Bronchial epithelial cell (primary cell): ENCODE data around the gene TBC1D10A. TPM values are rescaled to one million over a fixed set of nuclear protein-coding genes. Genes with fewer than 3 reads are reported as not detected.

ENCODE experiments used
- DNase-seq: peaks from one replicate; pipeline ENCODE4 v3.0.0-alpha.2; 2010; ENCODE audit warnings: low read depth
- FAIRE-seq: peaks from 2 replicates; lab custom pipeline; 2011; peaks lifted over from hg19 to GRCh38; lab: Jason Lieb, UNC
- H3K27me3 ChIP-seq: 2 replicates; pipeline ENCODE4 v1.5.1; 2011; ENCODE audit warnings: low read length; ENCODE audit not compliant: control insufficient read depth, insufficient read depth
- H3K36me3 ChIP-seq: 2 replicates; pipeline ENCODE4 v1.5.1; 2011; ENCODE audit warnings: low read length; ENCODE audit not compliant: control insufficient read depth, insufficient read depth
- H3K4me3 ChIP-seq: 2 replicates; pipeline ENCODE4 v1.5.1; 2011; ENCODE audit warnings: mild to moderate bottlenecking, low read depth, low read length, control low read depth
- total RNA-seq: library from RNA; depleted of rRNA; stranded (reverse); fragments of >200 nt; gene quantifications from 2 replicates; pipeline ENCODE4 v1.2.1, GENCODE V29; 2014
- TF ChIP-seq, protein P1 (sequence below): IDR thresholded peaks from 2 replicates; pipeline ENCODE4 v1.5.1; 2011; ENCODE audit warnings: mild to moderate bottlenecking, moderate library complexity, low read length, control low read depth, inconsistent platforms; ENCODE audit not compliant: insufficient read depth, severe bottlenecking

TBC1D10A gene
- total RNA-seq, 1 donor from 2014 or later = 6.6 TPM

DNA sequence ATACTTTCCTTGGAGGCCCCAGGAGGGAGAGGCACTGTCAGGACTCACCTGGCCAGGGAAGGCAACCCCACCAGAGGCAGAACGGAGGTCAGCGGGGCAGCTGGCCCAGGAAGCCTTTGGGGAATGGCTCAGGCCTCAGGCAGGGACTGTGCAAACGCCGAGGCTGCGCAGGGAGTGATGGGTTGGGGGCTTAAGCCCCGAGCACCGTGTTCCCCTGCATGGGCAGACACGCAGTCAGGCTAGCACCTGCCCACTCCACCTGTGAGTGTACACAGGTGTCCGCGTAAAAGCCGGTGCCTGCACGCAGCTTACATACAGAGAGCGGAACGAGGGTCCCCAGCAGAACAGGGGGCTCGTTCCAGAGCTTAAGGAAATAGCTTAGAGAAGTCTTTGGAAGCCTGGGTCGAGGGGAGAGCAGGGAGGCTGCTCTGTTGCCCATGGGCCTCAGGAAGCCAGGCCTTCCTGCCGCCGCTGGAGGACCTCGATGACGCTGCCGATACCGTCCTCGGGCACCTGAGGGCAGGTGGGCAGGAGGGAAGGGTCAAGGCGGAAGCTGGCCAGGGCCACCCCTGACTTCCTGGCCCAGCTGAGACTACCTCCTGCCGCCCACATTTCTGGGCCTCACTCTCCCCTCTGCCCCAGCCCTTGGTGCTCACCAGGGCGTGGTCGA is 41.4 kb downstream of the TBC1D10A start:
- Histone ChIP-seq H3K27me3 (peaks cover 2% of the 10 kb centered on the region), H3K36me3 (peaks cover 1% of the 10 kb centered on the region), H3K4me3 (no peak overlapping the region)
- DNase-seq (no peak), FAIRE-seq (no peak)
- TF ChIP-seq, protein P1, sequence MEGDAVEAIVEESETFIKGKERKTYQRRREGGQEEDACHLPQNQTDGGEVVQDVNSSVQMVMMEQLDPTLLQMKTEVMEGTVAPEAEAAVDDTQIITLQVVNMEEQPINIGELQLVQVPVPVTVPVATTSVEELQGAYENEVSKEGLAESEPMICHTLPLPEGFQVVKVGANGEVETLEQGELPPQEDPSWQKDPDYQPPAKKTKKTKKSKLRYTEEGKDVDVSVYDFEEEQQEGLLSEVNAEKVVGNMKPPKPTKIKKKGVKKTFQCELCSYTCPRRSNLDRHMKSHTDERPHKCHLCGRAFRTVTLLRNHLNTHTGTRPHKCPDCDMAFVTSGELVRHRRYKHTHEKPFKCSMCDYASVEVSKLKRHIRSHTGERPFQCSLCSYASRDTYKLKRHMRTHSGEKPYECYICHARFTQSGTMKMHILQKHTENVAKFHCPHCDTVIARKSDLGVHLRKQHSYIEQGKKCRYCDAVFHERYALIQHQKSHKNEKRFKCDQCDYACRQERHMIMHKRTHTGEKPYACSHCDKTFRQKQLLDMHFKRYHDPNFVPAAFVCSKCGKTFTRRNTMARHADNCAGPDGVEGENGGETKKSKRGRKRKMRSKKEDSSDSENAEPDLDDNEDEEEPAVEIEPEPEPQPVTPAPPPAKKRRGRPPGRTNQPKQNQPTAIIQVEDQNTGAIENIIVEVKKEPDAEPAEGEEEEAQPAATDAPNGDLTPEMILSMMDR = no peak

DNA sequence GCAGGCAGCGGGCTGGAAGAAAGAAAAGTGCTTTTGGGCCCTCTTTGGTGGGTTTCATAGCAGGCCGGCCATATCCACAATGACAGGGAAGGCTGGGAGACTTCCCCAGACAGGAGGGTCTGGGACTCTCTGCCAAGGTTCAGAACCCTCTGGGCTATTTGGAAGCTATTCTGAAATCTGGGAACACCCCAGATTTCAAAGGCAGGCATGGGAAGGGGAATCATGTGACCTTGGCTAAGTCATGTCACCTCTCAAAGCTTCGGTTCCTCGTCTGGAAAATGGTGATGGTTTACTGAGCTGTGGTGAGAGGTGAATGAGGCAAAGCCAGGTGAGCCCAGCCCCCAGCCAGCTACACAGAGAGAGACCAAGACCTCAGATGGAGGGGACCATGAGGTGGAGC is 42.1 kb downstream of the TBC1D10A start:
- DNase-seq = no peak
- H3K27me3 ChIP-seq = peaks cover 2% of the 10 kb centered on the region
- TF ChIP-seq, protein P1 = no peak
- H3K4me3 ChIP-seq = no peak overlapping the region
- FAIRE-seq = no peak
- H3K36me3 ChIP-seq = peaks cover 1% of the 10 kb centered on the region

DNA sequence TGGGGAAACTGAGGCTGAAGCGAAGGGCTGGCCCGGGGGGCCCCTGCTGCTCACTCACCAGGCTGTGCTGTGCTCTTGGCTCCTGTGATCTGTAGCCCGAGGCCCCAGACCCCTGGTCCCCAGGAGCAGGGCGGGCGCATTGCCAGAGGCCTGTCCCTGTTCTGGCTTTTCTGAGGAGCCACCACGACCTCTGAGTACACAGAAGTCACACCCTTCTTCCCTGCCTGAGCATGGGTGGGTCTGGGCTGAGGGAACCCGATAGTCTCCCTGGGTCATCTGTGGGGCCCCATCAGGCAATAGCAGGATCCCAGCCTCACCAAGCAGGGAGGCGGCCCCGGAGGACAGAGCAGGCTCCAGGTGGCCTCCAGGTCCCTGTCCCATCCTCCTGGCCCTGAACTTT is 42.6 kb downstream of the TBC1D10A start:
- H3K4me3 ChIP-seq = no peak overlapping the region
- TF ChIP-seq, protein P1 = no peak
- H3K27me3 ChIP-seq = peaks cover 2% of the 10 kb centered on the region
- peaks cover 1% of the 10 kb centered on the region for H3K36me3 ChIP-seq
- FAIRE-seq (no peak), DNase-seq (no peak)

DNA sequence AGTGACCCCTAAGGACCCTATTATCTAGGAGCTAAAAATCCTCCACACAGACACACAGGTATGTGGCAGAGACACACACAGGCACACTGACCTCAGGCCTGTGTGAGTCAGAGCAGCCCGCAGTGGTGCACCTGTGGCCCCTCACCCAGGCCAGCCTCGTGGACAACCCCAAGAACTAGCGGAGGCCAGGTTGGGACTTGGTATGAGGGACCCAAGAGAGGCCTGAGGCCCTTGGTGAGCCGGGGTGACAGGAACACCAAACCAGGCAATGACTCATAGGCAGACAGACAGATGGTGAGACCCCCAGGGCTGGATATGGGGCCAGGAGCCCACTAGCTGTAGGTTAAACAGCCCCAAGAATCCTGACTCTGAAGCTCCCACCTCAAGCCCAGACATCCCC is 43.4 kb downstream of the TBC1D10A start:
- H3K36me3 ChIP-seq = peaks cover 1% of the 10 kb centered on the region
- no peak for DNase-seq
- FAIRE-seq = no peak
- H3K27me3 ChIP-seq = peaks cover 2% of the 10 kb centered on the region
- H3K4me3 ChIP-seq = no peak overlapping the region
- TF ChIP-seq, protein P1 = no peak

DNA sequence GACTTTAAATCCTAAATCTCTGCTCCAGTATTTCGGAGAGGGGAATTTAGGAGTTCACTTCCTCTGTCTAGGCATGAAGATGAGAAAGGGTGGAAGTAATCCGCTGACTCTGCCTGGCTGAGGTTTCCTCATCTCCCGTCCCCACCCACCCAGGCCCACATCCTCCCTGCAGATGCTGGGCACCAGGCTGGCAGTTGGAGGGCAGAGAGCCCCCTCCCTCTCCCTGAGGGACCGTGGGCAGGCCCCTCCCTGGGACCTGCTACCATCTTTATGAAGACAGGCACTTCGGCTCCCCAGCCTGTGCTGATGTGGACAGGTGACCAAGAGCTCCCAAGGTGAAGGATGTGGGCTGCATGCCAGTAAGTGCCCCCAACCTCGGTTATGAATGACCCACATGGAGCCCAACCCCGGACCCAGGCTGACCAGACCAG is 44.1 kb downstream of the TBC1D10A start:
- H3K27me3 ChIP-seq = peaks cover 2% of the 10 kb centered on the region
- TF ChIP-seq, protein P1 = no peak
- H3K36me3 ChIP-seq = peaks cover 1% of the 10 kb centered on the region
- FAIRE-seq (no peak), DNase-seq (no peak)
- no peak overlapping the region for H3K4me3 ChIP-seq

DNA sequence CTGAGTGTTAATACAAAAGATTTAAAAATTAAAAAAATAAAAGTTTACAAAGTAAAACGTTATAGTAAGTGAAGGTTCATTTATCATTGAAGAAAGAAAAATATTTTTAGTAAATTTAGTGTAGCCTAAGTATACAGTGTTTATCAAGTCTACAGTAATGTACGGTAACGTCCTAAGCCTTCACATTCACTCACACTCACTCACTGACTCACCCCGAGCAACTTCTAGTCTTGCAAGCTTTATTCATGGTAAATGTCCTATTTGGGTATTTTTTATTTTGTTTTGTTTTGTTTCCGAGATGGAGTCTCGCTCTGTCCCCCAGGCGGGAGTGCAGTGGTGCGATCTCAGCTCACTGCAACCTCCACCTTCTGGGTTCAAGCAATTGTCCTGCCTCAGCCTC is 46.2 kb downstream of the TBC1D10A start:
- Histone ChIP-seq H3K4me3 (no peak overlapping the region), H3K27me3 (peaks cover 2% of the 10 kb centered on the region), H3K36me3 (no peaks in the 10 kb centered on the region)
- DNase-seq = no peak
- TF ChIP-seq, protein P1 = no peak
- no peak for FAIRE-seq
